ENCODE data around the gene RSKR.

GRCh38 chr17:28662527-28662829, 48.5 kb upstream of the RSKR start:
- TF ChIP-seq POLR2A (IDR thresholded peaks at IDR 0.05) (no peak), CTCF (IDR thresholded peaks at IDR 0.05) (no peak)
